Measurements from ENCODE around the gene PARP11.

PARP11 gene, protein sequence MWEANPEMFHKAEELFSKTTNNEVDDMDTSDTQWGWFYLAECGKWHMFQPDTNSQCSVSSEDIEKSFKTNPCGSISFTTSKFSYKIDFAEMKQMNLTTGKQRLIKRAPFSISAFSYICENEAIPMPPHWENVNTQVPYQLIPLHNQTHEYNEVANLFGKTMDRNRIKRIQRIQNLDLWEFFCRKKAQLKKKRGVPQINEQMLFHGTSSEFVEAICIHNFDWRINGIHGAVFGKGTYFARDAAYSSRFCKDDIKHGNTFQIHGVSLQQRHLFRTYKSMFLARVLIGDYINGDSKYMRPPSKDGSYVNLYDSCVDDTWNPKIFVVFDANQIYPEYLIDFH

DNA sequence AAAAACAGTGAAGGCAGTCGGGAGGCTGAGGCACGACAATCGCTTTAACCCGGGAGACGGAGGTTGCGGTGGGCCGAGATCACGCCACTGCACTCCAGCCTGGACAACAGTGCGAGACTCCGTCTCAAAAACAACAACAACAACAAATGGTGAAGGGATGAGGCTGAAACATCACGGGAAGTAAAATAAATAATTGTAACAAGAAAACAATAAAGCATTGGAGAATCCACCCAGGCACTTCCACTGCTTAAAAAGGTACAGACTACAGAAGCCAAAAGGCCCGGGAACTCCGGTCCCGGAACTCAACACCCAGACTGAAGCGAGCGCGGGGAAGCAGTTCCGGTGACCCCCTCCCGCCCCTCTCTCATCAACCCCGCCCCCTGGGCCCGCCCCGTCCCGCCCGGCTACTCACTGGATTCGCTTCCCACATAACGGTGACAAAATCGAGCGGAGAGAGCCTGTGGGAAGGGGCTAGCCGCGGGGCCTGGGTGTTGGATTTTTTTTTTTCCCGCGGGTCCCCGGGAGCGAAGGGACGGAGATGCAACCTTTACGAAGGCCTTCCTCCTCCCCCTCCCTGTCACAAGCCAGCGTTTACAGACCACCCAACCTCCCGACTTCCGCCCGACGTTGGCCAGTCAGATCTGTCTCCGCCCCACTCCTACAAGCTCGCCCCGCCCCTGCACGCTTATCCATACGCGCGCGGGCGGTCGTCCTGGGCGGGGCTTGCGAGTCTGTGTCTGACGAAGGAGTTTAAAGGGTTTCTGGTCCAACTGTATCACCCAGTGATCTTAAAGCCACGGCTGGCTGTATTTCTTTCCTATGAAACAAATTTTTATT, at the start of gene PARP11:
Gene PARP11 (minus strand): TSS at position 600 of the 837 bp plus-strand sequence. CDS start 170 bp downstream, at position 430.
- peak; percentile 93 for DNase-seq

DNA sequence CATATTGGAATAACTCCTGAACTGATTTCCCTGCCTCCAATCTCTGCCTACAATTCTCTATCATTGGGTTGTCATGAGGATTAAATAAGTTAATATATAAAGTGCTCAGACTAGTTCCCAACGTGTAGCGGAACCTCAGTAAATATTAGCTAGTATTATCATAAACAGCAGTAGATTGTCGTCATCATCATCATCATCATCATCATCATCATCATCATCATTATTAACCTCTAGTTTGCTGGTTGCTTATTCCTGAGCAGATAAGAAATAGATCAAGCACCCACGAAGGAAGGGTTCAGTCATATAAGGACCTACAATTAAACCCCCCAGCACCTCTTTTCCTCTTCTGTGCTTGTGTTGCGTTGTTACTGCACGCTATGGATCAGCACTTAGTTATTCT, 48.8 kb upstream of the PARP11 start:
- no peak for DNase-seq

DNA sequence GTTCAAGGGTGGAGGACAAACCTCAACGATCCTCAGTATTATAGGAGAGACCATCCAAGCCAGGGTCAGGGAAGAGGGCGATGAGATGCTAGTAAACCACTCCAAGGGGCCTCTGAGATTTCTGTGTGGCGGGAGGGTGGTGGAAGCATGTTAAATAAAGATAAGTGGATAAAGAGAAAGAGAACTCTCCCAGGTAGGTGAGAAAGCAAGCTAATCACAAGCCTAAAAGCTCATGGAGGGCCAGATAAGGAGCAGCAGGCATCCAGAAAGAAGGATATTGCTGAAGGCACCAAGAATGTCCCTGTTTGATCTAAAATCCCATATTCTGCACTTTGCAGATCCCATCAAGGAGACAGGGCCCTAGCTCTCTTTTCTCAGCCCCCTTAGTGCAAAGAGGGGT, 48.3 kb upstream of the PARP11 start:
- DNase-seq: no peak

DNA sequence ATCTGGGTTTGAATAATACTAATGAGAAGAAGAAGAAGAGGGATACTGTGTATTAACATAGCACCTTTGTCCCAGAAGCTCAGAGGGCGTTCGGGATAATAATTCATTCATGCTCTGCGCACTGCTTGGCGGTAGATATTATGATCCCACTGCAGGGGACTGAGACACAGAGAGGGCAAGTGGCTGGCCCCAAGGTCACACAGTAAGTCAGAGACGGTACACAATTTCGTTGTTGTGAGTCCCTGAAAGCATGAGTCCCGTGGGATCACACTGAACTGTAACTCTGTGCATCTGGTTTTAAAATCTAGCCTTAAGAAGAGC, 47.9 kb upstream of the PARP11 start:
- no peak for DNase-seq

DNA sequence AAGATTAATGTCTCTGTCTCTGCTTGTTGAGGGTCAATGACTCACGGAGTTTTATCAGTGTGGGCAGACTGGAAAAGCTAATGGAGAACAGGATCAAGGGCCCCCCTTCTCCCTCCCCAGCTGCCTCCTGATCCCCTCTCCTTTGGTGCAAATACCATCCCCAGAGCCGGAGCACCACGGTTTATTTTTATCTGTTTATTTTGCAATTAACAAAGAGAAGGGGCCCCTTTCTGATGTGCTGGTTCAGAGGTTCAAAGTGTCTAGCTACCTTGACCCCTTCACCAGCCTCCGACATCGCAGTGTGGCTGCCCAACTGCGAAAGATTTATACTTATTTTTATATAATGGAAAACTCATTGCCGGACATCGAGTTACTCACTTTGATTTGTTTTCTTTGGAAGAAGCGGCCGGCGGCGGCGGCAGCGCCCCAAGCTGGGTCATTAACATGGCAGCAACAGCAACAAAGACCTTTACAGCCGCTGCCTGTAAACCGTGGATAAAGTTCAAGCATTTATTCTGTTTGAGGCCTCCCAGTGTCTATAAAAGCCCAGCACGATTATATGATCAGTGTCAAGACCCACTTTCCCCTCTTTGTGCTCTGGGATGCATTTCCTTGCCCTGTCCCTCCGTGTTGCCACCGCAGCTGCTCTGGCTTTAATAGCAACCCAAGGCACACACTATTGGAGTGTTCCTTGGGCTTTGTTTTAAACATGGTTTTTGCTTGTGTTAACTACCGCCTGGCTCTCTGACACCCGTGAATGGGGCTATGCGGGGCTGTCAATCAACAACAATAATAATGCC, 47.4 kb upstream of the PARP11 start:
- no peak for DNase-seq

DNA sequence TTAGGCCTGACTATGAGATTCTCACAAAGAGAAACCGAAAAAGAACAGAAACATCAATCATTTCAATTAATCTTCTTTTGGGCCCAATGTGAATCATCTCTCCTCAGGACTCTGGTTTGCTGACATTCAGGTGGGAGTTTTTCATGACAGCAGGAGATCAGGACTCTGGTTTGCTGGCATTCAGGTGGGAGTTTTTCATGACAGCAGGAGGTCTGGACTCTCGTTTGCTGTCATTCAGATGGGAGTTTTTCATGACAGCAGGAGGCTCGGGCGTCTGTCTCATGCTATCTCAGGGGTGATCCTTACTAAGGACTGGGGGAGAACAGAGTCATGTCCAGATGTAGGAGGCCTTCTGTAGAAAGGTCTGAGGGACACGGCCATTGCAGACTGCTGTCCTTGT, 40.1 kb upstream of the PARP11 start:
- DNase-seq: no peak

DNA sequence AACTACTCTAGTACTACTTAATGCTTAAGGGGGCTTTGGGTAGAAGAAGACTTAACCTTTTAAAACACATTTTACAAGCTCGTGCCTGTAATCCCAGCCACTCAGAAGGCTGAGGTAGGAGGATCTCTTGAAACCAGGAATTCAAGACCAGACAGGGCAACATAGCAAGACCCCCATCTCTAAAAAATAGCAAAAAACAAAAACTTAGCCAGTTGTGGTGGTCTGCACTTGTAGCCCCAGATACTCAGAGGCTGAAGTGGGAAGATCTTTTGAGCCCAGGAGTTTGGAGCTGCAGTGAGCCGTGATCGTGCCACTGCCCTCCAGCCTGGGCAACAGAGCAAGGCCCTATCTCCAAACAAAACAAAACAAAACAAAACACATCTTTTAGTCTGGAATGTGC, 39.7 kb upstream of the PARP11 start:
- DNase-seq: no peak

DNA sequence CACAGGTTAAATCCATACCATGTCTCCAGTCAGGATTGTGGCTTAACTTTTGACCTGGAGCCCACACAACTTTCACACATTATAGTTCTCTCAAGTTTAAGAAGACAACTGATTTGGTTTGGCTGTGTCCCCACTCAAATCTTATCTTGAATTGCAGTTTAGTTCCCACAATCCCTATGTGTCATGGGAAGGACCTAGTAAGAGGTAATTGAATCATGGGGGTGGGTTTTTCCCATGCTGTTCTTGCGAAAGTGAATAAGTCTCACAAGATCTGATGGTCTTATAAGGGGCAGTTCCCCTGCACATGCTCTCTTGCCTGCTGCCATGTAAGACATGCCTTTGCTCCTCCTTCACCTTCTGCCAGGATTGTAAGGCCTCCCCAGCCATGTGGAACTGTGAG, 38.2 kb upstream of the PARP11 start:
- DNase-seq: no peak

DNA sequence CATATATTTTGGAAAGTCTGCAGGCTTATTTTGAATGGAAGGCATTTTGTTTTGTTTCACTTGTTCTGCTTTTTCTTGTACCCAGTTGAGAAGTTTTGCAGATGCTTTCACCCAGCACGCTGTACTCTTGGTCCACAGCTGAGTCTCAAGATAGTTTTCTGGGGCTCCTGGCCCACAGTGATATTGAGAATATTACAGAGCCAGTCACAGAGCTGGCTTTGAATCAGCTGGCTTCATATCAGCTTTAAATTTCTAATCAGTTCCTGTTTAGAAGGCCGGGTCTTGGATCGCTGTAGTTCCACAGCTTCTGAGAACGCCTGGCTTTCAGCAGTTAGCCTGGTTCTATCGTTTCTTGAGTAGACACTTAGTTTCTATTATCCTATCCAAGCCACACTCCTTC, 32.5 kb upstream of the PARP11 start:
- no peak for DNase-seq

DNA sequence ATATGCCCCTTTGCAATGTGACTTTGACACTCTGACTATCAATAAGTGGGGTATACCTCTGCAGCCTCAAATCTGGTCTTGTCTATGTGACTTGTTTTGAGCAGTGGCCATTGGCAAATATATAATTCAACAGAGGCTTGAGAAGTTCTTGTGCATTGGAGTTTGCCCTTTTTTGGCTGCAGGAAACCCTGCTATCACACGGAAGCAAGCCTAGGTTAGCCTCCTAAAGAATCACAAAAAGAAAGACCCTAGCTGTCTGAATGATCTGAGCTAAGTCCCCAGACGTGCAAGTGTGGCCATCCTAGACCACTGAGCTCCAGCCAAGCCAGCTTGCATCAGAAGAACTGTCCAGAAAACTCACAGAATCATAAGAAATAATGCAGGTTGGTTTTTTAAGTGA, 31.8 kb upstream of the PARP11 start:
- DNase-seq: no peak

DNA sequence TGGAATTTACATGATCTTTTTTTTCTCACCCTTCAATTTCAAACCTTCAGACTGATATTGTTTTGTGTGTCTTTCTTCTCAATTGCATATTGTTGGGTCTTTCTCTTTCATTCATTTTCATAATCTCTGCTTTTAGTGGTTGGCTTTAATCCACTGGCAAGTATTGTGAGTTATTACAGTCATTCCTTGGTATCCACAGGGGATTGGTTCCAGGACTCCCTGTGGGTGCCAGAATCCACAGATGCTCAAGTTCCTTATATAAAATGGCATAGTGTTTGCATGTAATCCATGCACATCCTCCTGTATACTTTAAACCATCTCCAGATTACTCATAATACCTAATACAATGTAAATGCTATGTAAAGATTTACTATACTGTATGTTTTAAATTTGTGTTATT, 29.7 kb upstream of the PARP11 start:
- no peak for DNase-seq

DNA sequence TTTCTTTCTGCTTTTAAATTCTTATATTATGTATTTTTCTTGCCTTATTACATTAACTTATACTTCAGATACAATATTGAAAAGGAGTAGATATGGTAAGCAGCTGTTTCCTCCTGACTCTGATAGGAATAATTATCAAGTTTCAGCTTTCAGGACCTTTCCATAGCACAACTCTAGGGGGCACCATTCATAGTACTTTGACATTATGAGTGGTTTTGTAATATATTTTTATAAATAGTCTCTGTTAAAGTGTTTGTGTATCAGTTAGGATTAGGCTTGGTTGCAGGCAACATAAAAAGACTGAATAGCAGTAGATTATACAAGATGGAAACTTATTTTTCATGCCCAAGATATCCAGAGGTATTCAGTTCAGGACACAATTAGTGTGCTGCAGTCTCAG, 27.9 kb upstream of the PARP11 start:
- DNase-seq: no peak

DNA sequence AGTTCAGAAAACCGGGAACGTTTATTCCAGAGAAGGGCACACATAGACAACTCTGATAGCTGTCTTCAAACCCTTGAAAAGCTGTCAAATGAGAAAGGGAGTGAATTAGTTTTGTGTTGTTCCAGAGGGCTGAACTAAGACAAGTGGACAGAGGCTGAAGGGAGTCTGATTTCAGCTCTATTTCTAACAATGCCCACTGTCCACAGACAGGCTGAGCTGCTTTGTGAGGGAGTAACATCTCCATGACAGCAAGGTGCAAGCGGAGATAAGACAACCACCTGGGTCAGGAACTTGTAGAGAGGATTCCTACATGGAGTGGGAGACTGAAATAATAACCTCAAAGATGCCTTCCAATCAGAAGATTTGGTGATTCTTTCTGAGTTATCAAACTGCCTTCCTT, 25.6 kb upstream of the PARP11 start:
- no peak for DNase-seq

DNA sequence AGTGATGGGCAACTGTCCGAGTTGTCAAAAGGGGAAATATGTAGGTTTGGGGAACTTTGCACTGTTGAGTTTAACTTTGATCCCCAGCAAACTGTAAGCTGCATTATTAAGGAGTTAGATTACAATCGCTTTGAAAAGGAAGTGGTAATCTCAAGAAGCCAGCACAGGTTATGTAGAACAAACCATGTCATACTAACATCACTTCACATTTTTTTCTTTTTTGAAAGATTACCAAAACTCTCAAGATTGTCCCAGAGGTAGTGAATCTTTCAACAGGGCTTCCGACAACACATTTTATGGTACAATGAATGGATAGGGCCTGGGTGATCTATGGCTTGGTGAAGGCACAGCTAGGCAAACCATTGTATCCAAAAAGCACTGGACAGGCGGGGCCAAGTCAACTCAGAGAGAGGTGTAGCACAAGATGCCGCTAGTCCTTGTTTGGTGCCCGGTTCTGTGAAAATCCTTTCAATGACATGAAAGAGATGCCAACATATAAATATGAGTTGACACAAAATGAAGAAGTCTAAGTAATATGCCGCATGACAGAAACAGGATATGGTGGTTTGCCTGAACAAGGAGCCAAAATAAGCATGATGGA, 24.3 kb upstream of the PARP11 start:
- peak; percentile 52 for DNase-seq

DNA sequence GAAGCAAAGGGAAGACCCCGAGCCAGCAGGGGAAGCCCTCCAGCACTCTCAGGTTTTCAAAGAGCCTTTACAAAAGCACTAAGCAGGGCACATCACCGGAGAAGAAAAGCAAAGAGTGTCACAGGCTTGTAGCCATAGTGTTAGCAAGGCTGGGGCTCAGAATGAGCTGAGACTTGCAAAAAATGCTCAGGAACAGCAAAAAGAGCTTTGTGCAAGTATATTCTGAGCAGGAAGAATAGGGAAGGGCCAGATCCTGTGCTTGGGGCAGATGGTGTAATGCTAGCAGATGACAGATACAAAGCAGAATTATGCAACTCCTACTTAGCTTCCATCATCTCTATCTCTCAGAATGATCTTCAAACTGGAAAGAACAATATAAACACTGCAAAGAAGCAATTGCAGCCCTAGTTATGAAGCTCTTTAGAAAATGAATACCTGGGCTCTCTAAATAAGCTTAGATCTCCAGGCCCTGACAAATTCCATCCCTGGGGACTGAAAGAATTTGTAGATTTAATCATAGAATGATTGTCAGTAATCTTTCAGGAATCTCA, 23.7 kb upstream of the PARP11 start:
- no peak for DNase-seq

DNA sequence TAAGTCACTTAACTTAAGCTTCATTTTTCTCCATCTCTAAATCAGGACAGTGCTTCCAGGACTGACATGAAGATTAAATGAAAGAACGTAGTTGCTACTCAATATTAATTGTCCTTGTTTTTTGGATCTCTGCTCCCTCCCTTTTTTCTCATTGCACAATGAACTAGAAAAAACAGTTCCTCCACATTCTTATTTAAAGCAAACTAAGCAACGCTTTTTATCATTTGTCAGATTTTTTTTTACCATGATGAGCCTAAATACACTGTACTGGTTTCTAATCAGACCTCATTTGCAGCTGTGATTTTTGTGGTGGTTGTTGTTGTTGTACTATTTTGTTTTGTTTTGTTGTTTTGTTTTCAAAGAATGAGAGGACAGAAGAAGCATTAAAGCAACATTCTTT, 23.2 kb upstream of the PARP11 start:
- no peak for DNase-seq

DNA sequence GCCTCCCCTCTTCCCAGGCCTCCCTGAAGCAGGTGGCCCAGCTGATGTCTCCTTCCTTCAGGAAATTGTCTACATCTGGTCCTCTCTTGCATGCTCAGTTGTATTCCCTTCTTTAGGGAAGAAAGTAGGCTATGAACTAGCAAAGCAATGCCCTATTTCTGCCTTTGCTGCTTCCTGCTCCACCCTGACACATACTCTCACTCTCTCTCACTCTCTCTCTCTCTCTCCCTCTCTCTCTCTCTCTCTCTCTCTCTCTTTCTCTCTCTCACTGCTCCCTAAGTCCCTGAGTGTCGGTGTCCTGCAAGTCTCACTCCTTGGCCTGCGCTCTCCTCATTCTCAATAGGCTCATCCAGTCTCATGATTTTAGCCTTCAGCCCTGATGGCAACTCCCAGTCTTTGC, 19.4 kb upstream of the PARP11 start:
- no peak for DNase-seq

DNA sequence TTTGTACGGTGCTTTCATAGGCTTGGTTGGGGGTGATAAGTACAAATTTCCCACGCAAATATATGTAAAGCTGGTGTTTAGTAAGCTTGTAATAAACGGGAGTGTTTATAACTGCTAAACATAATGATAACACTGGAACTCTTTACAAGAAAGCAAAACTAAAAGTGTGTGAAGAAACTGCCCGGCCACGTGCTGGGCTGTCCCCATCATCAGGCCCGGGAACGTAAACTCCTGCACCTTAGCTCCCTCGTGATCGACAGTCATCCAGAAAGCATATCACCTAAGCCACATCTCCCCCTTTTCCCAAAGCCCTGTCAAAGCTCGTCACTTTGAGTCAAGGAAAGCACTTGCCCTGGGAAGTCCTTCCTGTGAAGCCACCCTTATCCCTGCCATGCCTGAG, 18.0 kb upstream of the PARP11 start:
- DNase-seq: no peak

DNA sequence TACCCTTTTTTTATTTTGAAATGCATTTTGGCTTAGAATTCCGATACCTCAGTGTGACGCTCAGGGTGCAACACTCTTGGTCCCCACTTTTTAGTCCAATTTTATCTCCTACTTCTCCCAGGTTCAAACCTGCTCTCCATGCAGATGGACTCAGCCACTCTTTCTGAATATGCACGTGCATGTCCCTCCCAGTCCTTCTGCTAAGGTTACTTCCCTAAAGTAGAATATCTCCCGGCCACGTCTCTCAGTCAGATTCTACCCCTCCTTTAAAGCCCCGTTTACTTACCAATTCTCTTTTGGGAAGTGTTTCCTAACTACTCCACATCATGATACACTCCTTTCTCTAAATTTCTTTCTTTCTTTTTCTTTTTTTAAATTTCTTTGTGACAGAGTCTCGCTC, 15.5 kb upstream of the PARP11 start:
- DNase-seq: no peak

DNA sequence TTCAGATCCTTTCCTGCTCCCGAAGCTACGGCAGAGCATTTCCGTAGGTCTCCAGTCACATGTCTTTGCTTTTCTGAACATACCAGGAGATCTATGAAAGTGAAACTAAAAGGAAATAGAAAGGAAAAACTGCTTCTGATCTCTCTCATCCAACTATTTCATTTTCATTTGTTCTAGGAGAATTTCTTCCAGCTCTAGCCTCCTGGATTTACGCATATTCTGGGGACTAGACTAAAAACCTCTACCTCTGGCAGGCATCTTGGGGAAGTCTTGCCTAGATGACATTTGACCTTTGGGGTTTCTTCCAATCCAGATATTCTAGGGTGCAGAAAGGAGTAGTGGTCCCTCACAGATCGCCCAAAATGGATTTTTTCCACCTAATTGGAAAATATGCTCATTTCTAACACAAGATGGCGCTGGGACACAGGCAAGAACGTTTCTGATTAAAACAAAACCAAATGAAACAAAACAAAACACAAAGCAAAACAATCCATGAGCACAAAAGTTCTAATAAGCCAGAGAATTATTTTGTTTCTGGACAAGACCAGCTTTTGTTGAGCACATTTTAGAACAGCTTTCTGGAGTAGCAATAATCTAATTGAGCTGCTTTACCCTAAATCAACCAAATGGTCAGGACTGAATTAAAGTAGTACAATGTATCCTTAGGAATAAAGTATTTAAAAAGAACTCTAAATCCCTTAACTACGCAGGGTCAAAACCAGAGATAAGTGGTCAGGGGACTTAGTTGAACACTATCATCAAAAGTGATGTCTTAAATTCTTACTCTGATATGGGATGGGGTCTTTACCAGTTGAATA, 12.3 kb upstream of the PARP11 start:
- DNase-seq: peak; percentile 41

DNA sequence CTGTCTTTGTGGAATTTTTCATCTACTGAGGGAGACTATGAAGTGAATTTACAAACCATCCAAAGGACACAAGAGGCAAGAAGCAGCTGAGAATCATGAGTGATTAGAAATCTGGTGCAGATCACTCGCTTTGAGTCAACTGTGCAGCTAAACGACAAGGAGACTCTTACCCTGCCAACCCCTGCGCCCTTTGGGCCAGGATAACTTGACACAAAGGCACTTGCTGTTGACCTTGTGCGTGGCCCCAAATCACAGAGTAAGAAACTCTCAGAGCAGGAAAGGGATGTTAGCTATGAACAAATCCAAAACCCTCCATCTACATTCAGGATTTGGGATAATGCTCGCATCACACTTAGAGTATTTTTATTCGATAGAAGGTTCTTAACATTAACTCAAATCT, 11.5 kb upstream of the PARP11 start:
- no peak for DNase-seq

DNA sequence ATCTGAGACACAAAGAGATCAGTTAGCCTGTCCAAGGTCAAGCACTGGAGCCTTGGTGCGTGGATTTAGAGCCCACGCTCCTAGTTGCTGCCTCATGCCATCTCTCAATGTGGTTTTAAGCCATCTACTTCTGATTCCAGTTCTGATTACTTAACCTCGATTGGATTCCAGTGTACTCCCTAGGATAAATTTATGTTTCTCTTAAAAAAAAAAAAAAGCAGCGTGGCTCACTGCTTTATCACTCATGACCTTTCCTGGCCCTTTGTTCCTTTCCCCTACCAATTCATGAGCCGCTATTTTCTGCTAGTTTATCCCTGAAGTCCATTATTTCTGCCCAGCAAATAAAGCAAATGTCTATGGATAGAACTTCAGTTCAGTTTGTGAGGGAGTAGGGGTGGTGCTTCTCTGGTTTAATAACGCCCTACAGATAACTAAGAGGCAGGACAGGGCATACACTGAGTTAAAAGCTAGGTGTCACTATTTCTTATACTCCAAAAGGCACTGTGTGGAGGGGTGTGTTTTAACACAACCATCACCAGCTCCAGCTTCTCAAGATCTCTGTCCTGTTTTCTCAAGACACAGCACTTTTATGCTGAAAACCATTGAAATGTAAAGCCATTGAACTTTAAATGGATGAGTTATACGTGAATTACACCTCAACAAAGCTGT, 9.8 kb upstream of the PARP11 start:
- no peak for DNase-seq
